Astrocyte of the spinal cord (primary cell): ENCODE results near the gene KIAA2012.
A peak's percentile ranks its signal among the peaks of the same experiment; 100 is the strongest.

Experiments
- DNase-seq: peaks from one replicate; pipeline ENCODE4 v3.0.0; 2011; ENCODE audit warnings: low read depth, low spot score
- H3K4me3 ChIP-seq: 2 replicates; pipeline ENCODE4 v1.5.1; 2011; ENCODE audit warnings: low read depth, mild to moderate bottlenecking, low read length, moderate library complexity
- in situ Hi-C: cut with HindIII; loops from 2 replicates; pipeline ENCODE4 v1.10.0; 2017; ENCODE audit warnings: low sequenced_read_pairs
- TF ChIP-seq, protein P1 (sequence below): IDR thresholded peaks from 2 replicates; pipeline ENCODE4 v1.5.1; 2012; ENCODE audit warnings: low read depth, mild to moderate bottlenecking, low read length, inconsistent platforms

KIAA2012 gene

GRCh38 chr2:202061695-202062094 lies 11.4 kb upstream of the KIAA2012 start:
- in situ Hi-C loops = no loop called here
- no peak overlapping the region for H3K4me3 ChIP-seq
- TF ChIP-seq, protein P1, sequence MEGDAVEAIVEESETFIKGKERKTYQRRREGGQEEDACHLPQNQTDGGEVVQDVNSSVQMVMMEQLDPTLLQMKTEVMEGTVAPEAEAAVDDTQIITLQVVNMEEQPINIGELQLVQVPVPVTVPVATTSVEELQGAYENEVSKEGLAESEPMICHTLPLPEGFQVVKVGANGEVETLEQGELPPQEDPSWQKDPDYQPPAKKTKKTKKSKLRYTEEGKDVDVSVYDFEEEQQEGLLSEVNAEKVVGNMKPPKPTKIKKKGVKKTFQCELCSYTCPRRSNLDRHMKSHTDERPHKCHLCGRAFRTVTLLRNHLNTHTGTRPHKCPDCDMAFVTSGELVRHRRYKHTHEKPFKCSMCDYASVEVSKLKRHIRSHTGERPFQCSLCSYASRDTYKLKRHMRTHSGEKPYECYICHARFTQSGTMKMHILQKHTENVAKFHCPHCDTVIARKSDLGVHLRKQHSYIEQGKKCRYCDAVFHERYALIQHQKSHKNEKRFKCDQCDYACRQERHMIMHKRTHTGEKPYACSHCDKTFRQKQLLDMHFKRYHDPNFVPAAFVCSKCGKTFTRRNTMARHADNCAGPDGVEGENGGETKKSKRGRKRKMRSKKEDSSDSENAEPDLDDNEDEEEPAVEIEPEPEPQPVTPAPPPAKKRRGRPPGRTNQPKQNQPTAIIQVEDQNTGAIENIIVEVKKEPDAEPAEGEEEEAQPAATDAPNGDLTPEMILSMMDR = no peak
- DNase-seq = no peak

- peak; percentile 98 for DNase-seq
- in situ Hi-C loops = no loop called here
- TF ChIP-seq, protein P1 = no peak
- no peak overlapping the region for H3K4me3 ChIP-seq
Measured at GRCh38 chr2:202064171-202064880, 8.7 kb upstream of the KIAA2012 start.

GRCh38 chr2:202064881-202065230 lies 8.2 kb upstream of the KIAA2012 start:
- DNase-seq = no peak
- in situ Hi-C loops = no loop called here
- no peak overlapping the region for H3K4me3 ChIP-seq
- TF ChIP-seq, protein P1 = no peak

GRCh38 chr2:202065876-202066275 lies 7.2 kb upstream of the KIAA2012 start:
- TF ChIP-seq, protein P1 = no peak
- DNase-seq = no peak
- no peak overlapping the region for H3K4me3 ChIP-seq
- in situ Hi-C loops = no loop called here

DNA sequence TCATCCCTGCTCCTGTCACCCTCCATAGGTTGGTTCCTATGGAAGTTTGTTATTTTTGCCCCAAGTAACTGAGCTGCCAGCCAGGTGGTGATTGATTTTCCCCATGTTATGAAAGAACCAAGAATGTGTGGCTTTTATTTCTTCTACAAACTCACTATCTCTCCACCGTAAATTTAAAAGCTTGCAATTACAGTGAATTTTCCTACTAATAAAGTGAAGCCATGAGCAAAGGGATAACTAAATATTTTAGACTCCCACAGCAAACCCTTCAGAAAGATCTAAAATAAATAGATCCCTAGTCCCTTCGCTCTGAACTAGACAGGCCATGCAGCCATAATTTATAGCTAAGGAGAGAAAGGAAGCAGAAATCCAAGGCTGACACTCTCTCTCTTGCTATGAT lies 6.2 kb upstream of the KIAA2012 start:
- H3K4me3 ChIP-seq = no peak overlapping the region
- TF ChIP-seq, protein P1 = no peak
- no peak for DNase-seq
- in situ Hi-C loops = no loop called here

- H3K4me3 ChIP-seq = no peak overlapping the region
- in situ Hi-C loops = no loop called here
Measured at GRCh38 chr2:202067589-202067988, 5.5 kb upstream of the KIAA2012 start.

More at GRCh38 chr2:202067589-202067988, 5.5 kb upstream of the KIAA2012 start:
- TF ChIP-seq, protein P1 = no peak
- DNase-seq = no peak
